ENCODE measurements around the gene LRRC51.
A peak's percentile ranks its signal among the peaks of the same experiment; 100 is the strongest.

LRRC51 gene

DNA sequence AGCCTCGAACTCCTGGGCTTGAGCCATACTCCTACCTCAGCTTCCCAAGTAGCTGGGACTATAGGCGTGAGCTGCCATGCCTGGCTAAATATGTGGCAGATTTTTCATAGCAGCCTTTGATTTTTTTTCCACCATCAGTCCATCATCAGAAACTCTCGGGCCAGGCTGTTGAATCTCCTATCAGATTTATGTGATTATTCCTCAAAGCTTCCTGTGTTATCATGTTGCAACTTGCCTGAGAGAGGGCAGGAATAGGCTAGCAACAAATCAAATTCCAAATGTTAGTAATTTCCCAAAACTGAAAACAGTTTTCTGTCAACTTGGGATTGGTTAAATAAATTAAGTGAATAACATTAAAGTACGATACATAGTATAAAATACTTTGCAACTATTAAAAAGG lies 3.4 kb downstream of the LRRC51 start:
- DNase-seq = no peak
- H3K36me3 Mint-ChIP-seq (ENCODE audit: low read depth) = peaks cover 20% of the 10 kb centered on the region
- H3K9me3 Mint-ChIP-seq = no peaks in the 10 kb centered on the region
- no peaks in the 10 kb centered on the region for H3K27me3 Mint-ChIP-seq
- H3K4me3 Mint-ChIP-seq = no peak overlapping the region
- peaks cover 34% of the 10 kb centered on the region for H3K4me1 Mint-ChIP-seq (ENCODE audit: low read depth)
- no peak overlapping the region for H3K27ac Mint-ChIP-seq

DNA sequence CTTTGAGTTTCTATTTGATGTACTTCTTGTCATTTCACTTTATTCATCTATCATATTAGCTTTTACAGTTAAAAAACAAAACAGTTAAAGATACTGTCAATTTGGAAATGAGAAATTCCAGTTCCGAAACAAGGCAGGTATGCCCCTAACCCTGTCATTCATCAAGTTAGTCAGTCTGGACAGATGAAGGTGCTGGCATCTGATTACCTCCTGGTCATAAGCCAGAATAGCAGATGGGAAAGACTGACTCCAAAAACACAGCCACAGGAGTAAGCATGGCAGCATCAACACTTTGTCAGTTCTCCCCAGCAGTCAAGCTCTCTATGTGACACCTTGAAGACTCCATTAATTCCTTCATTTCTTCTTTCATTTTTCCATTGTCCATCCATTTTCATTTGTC lies 4.3 kb downstream of the LRRC51 start:
- no peak overlapping the region for H3K4me3 Mint-ChIP-seq
- H3K36me3 Mint-ChIP-seq (ENCODE audit: low read depth) = peaks cover 23% of the 10 kb centered on the region
- H3K27ac Mint-ChIP-seq = no peak overlapping the region
- no peaks in the 10 kb centered on the region for H3K27me3 Mint-ChIP-seq
- no peaks in the 10 kb centered on the region for H3K9me3 Mint-ChIP-seq
- DNase-seq = no peak
- H3K4me1 Mint-ChIP-seq (ENCODE audit: low read depth) = peaks cover 29% of the 10 kb centered on the region

DNA sequence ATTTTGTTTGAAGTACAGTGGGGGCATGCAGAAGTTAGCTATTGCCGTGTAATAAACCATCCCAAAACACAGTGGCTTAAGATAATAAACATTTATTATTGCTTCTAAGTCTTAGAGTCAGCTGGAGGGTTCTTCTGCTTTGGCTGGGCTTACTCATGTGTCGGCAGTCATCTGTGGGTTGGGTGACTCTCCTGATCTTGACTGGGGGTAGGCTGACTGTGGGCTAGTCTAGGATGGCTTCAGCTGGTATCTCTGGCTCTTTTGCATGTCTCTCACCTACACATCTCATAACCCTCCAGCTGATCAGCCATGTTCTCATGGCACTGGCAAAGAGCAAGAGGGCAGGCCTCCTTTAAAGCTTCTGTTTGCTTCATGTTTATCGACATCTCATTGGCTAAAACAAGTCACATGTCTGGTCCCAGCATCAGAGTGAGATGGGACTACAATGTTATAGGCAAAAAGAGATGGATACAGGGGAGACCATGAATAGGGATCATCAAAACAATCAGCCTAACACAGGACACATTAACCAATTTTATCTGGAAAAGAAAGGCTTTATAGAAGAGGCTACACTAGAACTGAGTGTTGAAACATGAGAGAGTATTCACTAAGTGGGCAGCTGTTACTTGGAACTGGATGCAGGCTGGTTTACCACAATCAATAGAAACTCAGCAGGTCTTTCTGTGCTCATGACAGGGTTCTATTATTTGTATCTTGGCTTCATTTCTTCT lies 5.1 kb downstream of the LRRC51 start:
- Mint-ChIP-seq H3K9me3 (no peaks in the 10 kb centered on the region), H3K4me1 (ENCODE audit: low read depth) (peaks cover 27% of the 10 kb centered on the region), H3K4me3 (no peak overlapping the region), H3K27me3 (no peaks in the 10 kb centered on the region), H3K36me3 (ENCODE audit: low read depth) (peaks cover 22% of the 10 kb centered on the region), H3K27ac (peak overlapping the region; percentile 8)
- DNase-seq = no peak

DNA sequence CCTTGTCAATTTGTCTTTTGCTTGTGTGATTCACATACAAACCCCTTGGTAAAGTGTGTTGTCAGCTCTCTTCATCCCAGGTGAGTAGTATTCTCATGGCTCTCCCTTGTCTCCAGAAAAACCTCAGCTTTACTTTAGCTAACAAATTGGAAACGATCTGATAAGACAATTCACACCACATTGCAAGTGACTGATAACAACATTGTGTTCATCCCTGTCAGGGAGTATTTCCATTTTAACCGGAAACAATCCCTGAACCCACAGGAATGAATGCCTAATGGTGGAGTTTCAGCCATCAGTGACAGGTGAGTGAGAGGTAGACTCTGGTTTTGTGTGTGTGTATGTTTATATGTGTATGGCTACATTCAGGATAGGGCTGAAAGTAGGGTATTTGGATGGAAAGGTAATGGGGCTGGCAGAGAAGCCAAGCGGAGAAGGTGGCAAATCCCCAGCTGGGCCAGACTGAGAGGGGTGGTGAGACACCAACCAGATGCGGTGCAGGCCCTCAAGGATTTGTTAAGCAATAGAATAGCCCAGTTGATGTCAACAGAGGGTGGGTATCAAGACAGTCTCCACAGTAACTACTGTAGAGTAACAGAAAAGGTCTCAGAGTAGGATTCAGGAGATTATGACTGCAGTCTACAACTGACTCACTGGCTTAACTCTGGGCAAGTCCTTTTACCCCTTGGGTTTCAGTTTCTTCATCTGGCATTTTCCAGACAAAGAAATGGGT lies 7.6 kb downstream of the LRRC51 start:
- H3K27ac Mint-ChIP-seq = peak overlapping the region; percentile 19

DNA sequence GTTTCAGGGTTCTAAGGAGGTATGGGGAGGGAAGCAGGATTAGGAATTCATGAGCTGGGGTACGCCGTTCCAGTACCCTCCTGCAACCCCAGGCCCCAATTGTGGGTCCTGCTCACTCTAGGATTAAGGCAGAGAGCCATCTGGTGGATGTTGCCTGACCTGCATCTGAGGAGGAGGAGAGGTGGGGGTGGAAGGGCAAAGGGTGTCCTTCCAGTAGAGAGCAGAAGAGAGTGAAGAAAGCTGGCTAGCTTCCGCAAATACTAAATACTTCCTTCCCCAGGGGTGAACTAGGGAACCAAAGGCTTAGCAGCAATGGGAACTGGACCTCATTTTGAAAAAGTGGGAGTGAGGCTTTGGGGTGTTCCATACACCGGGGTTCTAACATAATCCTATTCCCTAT lies 10.6 kb downstream of the LRRC51 start:
- H3K9me3 Mint-ChIP-seq = no peaks in the 10 kb centered on the region
- peak; percentile 73 for DNase-seq
- peak overlapping the region; percentile 53 for H3K27ac Mint-ChIP-seq
- H3K4me3 Mint-ChIP-seq = no peak overlapping the region
- no peaks in the 10 kb centered on the region for H3K27me3 Mint-ChIP-seq
- H3K4me1 Mint-ChIP-seq (ENCODE audit: low read depth) = peaks cover 16% of the 10 kb centered on the region
- peaks cover 44% of the 10 kb centered on the region for H3K36me3 Mint-ChIP-seq (ENCODE audit: low read depth)

More for the DNA sequence above, 7.6 kb downstream of the LRRC51 start:
- no peak for DNase-seq
- H3K27me3 Mint-ChIP-seq = no peaks in the 10 kb centered on the region
- H3K9me3 Mint-ChIP-seq = no peaks in the 10 kb centered on the region
- no peak overlapping the region for H3K4me3 Mint-ChIP-seq
- peaks cover 20% of the 10 kb centered on the region for H3K4me1 Mint-ChIP-seq (ENCODE audit: low read depth)
- H3K36me3 Mint-ChIP-seq (ENCODE audit: low read depth) = peaks cover 24% of the 10 kb centered on the region

DNA sequence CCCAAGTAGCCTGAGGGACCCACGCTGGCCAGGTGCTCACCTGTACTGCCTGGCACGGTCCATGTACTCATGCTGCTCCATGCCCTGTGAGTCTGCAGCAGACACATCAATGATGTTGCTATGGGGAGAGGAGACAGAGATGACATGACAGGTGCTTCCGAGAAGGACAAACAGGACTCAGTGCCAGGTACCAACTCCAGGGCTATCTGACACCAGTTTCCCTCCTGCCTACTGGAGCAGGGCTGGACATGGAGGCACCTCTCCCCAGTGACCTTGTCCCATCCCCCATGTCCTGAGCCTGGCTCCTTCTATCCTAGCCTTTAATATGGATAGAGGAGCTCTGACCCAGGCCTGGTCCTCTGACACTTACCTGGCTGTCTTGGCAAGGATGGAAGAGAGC lies 18.1 kb downstream of the LRRC51 start:
- DNase-seq = no peak
- peaks cover 87% of the 10 kb centered on the region for H3K36me3 Mint-ChIP-seq (ENCODE audit: low read depth)
- peaks cover 31% of the 10 kb centered on the region for H3K4me1 Mint-ChIP-seq (ENCODE audit: low read depth)
- no peaks in the 10 kb centered on the region for H3K9me3 Mint-ChIP-seq
- H3K27ac Mint-ChIP-seq = peak overlapping the region; percentile 34
- H3K27me3 Mint-ChIP-seq = no peaks in the 10 kb centered on the region
- no peak overlapping the region for H3K4me3 Mint-ChIP-seq

DNA sequence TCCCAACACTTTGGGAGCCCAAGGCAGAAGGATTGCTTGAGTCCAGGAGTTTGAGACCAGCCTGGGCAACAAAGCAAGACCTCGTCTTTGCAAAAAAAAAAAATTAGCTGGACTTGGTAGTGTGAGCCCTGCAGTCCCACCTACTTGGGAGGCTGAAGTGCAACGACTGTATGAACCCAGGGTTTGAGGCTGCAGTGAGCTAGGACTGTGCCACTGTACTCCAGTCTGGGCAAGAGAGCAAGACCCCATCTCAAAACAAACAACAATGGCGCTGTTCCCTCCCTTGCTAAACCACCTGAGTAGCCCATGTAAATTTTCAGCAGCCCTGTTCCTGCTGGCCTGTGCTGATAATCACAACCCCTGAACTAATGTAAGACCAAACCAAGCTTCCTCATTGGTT lies 19.4 kb downstream of the LRRC51 start:
- H3K4me1 Mint-ChIP-seq (ENCODE audit: low read depth) = peaks cover 37% of the 10 kb centered on the region
- no peaks in the 10 kb centered on the region for H3K9me3 Mint-ChIP-seq
- no peak for DNase-seq
- H3K27ac Mint-ChIP-seq = peak overlapping the region; percentile 96
- no peaks in the 10 kb centered on the region for H3K27me3 Mint-ChIP-seq
- H3K36me3 Mint-ChIP-seq (ENCODE audit: low read depth) = peaks cover 78% of the 10 kb centered on the region
- H3K4me3 Mint-ChIP-seq = no peak overlapping the region

DNA sequence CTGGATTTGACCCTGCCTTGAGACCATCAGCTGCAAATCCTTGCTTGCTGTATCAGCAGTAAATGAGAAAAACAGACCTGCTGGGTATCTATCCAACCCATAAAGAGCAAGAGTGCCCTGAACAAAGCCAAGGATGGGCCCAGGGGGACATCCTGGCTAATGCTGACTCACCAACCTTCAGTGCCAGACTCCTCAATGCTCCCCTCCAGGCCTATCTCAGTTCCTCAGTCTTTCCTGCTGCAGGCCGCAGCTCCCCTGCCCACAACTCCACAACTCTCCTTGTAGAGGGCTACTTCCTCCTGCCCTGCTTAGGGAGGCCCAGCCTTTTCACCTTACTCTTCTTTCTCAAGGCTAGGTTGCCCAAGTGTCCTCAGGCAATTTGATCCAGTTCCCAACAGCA lies 19.8 kb downstream of the LRRC51 start:
- H3K4me3 Mint-ChIP-seq = no peak overlapping the region
- H3K36me3 Mint-ChIP-seq (ENCODE audit: low read depth) = peaks cover 74% of the 10 kb centered on the region
- DNase-seq = no peak
- H3K27me3 Mint-ChIP-seq = no peaks in the 10 kb centered on the region
- peak overlapping the region; percentile 96 for H3K27ac Mint-ChIP-seq
- H3K9me3 Mint-ChIP-seq = no peaks in the 10 kb centered on the region
- peaks cover 37% of the 10 kb centered on the region for H3K4me1 Mint-ChIP-seq (ENCODE audit: low read depth)

DNA sequence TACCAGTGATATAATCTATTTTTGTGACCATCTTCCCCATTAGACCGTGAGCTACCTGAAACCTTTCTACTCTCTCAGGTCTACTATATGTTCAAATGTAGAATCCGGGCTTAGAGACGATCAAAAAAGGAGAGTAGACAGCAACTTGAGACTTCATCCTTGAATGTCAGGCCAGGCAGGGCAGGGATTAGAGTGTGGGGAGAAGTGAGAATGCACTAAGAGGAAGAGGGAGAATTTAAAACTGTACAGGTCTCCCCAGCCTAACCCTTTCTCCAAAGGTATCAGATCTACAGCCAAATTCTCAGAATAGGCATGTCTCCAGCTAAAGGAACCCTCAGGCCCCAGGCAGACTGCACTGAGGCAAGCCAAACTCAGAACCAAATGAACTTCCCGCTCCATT lies 21.5 kb downstream of the LRRC51 start:
- Mint-ChIP-seq H3K27me3 (no peaks in the 10 kb centered on the region), H3K9me3 (no peaks in the 10 kb centered on the region), H3K4me3 (peak overlapping the region; percentile 95), H3K27ac (peak overlapping the region; percentile 96), H3K36me3 (ENCODE audit: low read depth) (peaks cover 66% of the 10 kb centered on the region), H3K4me1 (ENCODE audit: low read depth) (peaks cover 37% of the 10 kb centered on the region)
- no peak for DNase-seq

DNA sequence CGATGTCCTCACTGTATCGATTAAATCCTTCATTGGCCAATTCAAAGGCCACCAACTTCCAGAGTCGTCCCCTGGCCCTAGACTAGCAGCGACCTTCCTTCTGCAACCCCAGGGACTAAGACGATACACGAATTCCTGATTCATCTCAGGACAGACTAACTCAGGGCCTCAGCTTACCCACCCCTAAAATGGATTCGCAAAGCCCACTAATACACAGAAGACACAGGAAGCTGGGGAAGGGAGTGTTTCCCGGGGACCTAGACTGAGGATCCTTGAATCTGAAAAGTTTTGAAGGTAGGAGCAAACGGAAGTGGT lies 21.9 kb downstream of the LRRC51 start:
- DNase-seq = no peak
- Mint-ChIP-seq H3K36me3 (ENCODE audit: low read depth) (peaks cover 66% of the 10 kb centered on the region), H3K4me1 (ENCODE audit: low read depth) (peaks cover 37% of the 10 kb centered on the region), H3K27ac (peak overlapping the region; percentile 96), H3K4me3 (peak overlapping the region; percentile 95), H3K9me3 (no peaks in the 10 kb centered on the region), H3K27me3 (no peaks in the 10 kb centered on the region)

DNA sequence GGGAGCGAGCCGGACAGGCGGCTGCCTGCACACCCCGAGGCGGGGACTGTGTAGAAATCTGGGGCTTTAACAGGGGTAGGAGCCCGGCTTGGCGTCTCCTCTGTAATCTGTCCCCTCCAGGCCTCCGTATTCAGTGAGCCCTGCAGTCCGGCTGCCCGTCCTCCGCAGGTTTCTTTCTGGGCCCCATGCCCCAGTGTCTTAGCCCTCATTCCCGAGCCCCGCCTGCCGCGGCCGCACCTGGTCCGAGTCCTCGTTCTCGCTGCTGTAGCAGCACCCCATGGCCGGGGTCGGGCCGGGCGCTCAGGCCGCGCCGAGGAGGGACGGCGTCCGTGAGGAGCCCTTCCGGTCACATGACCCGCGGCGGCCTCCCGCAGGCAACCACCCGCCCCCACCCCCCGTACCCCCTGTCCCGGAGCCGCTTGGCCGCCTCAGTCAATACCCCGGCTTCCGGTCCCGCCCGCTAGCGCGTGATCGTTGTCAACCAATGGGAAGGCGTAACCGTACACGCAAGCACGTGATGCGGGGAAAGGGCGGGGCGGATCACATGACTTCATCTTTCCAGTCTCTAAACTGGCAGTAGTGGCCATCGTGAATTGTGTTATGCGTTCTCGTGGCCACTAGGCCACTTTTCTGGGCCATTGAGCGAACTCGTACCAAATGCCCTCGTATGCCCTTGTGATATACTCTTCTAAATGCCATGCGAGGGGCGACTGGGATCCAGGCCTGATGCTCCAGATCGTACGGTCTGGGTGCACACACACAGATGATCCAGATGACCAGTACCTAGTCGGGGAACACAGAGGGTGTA lies 22.5 kb downstream of the LRRC51 start, which contains the start of gene LAMTOR1:
TSS of gene LAMTOR1 (minus strand) at position 352 of the 808 bp plus-strand sequence. CDS start at position 279, 73 bp downstream.
- Mint-ChIP-seq H3K4me3 (peak within 1 kb of the TSS; percentile 95), H3K27ac (peak within 1 kb of the TSS; percentile 96), H3K27me3 (no peaks in the 10 kb centered on the region), H3K9me3 (no peaks in the 10 kb centered on the region), H3K4me1 (ENCODE audit: low read depth) (peaks cover 37% of the 10 kb centered on the region), H3K36me3 (ENCODE audit: low read depth) (peaks cover 66% of the 10 kb centered on the region)
- peak; percentile 98 for DNase-seq

DNA sequence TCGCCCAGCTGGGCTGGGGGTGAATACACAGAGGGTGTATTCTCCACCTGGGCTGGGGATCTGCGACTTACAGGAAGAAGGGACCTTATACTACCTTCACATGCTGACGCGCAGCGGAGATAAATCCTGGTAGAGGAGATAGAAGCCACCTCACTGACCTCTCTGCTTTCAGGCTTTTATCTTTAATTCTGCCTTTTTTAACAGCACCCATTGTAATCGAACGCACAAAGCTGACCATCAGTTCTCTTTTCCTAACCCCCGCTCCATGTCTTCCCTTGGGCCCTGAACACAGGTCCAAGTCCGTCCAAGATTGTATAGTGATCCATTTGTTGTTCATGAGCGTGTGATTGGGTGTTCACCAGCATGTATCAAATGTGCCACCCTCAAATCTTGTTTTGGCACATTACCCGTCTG lies 23.1 kb downstream of the LRRC51 start:
- peak overlapping the region; percentile 96 for H3K27ac Mint-ChIP-seq
- no peak for DNase-seq
- H3K27me3 Mint-ChIP-seq = no peaks in the 10 kb centered on the region
- peaks cover 37% of the 10 kb centered on the region for H3K4me1 Mint-ChIP-seq (ENCODE audit: low read depth)
- peak overlapping the region; percentile 95 for H3K4me3 Mint-ChIP-seq
- H3K9me3 Mint-ChIP-seq = no peaks in the 10 kb centered on the region
- H3K36me3 Mint-ChIP-seq (ENCODE audit: low read depth) = peaks cover 65% of the 10 kb centered on the region

DNA sequence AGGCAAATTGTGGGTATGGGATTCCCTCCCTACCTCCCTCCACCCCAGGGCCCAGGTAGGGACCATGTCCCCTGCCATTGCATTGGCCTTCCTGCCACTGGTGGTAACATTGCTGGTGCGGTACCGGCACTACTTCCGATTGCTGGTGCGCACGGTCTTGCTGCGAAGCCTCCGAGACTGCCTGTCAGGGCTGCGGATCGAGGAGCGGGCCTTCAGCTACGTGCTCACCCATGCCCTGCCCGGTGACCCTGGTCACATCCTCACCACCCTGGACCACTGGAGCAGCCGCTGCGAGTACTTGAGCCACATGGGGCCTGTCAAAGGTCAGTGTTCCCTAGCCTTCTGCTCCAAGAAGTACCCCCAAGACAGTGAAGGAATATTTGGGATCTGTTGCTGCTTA lies 25.2 kb downstream of the LRRC51 start, which contains the start of gene TOMT:
TSS of gene TOMT (plus strand) at position 37 of the 400 bp plus-strand sequence. CDS start at position 65, 28 bp downstream.
- peaks cover 63% of the 10 kb centered on the region for H3K36me3 Mint-ChIP-seq (ENCODE audit: low read depth)
- no peak within 1 kb of the TSS for H3K4me3 Mint-ChIP-seq
- peak within 1 kb of the TSS; percentile 39 for H3K27ac Mint-ChIP-seq

DNA sequence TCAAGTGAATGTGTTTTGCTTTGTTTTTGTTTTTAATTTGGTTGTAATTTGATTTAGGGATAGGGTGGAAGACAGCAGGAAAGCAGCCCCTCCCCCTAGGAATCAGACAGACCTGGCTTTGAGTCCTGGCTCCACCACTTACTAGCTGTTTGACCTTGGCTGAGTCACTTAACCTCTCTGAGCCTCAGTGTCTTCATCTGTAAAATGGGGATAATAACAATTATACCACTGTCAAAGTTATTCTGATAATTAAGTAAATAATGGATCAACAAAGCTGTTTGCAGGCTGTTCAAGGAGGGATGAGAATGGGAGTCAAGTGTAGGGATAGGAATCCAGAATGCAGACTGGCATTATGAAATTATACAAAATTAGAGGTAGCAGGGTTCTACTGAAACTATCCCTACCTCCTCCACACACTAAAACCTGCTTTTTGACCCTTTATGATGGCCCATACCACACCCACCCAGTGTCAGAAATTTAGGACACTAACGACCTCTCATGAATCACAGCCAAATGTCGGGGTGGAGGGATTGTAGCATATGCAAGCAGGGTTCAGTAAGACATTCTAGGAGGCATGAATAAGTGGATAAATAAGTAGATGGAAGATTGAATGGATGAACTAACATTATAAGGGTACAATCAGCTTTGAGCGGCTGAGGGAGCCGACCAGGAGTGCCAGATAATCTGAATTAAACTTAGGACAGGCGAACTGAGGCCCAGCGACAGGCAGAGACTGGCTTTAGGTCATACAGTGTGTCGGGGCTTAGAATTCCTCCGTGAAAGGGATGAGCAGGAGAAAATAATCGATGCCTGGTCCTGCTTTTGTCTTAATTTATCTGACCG lies 30.9 kb downstream of the LRRC51 start:
- H3K27me3 Mint-ChIP-seq = no peaks in the 10 kb centered on the region
- DNase-seq = no peak
- H3K27ac Mint-ChIP-seq = peak overlapping the region; percentile 100
- H3K4me1 Mint-ChIP-seq (ENCODE audit: low read depth) = peaks cover 21% of the 10 kb centered on the region
- peak overlapping the region; percentile 98 for H3K4me3 Mint-ChIP-seq
- no peaks in the 10 kb centered on the region for H3K9me3 Mint-ChIP-seq
- H3K36me3 Mint-ChIP-seq (ENCODE audit: low read depth) = peaks cover 47% of the 10 kb centered on the region

More for the DNA sequence above, 25.2 kb downstream of the LRRC51 start, which contains the start of gene TOMT:
- H3K9me3 Mint-ChIP-seq = no peaks in the 10 kb centered on the region
- H3K4me1 Mint-ChIP-seq (ENCODE audit: low read depth) = peaks cover 28% of the 10 kb centered on the region
- H3K27me3 Mint-ChIP-seq = no peaks in the 10 kb centered on the region
- no peak for DNase-seq

Measured in activated T-cell treated with anti-CD3 and anti-CD28 coated beads, Interleukin-2, amount 50 U/mL, for 24 hours (primary cell).